Stomach (tissue), 9 donors: ENCODE data around the gene FAM24B. TPM values are rescaled to one million over a fixed set of nuclear protein-coding genes. Genes with fewer than 3 reads are reported as not detected.

Source experiments
- DNase-seq, 2 donors: peaks; one replicate each; pipeline versions ENCODE4 v3.0.0 to v3.0.0-alpha.2; 2013 to 2019
- H3K27ac ChIP-seq, 5 donors: fragments of 200-600 bp in 4 of 5; sonication (generic) in 4 of 5; one replicate each; pipeline ENCODE4 v1.5.1; 2013 to 2019; ENCODE audit warnings: mild to moderate bottlenecking in 1 of 5, moderate library complexity in 1 of 5
- H3K27me3 ChIP-seq, 3 donors: fragments of 200-600 bp; sonication (generic); one replicate each; pipeline ENCODE4 v1.5.1; 2017 to 2019; ENCODE audit warnings: mixed run types in 1 of 3
- H3K36me3 ChIP-seq, 4 donors: fragments of 200-600 bp; sonication (generic); 1 replicate in 3 of 4; 2 replicates in 1 of 4; pipeline ENCODE4 v1.5.1; 2016 to 2019
- H3K4me1 ChIP-seq, 4 donors: fragments of 200-600 bp; sonication (generic); one replicate each; pipeline ENCODE4 v1.5.1; 2016 to 2019
- H3K4me3 ChIP-seq, 4 donors: fragments of 200-600 bp; sonication (generic) in 3 of 4; one replicate each; pipeline ENCODE4 v1.5.1; 2016 to 2019; ENCODE audit warnings: mild to moderate bottlenecking in 1 of 4
- H3K9me3 ChIP-seq, 4 donors: fragments of 200-600 bp; sonication (generic); one replicate each; pipeline ENCODE4 v1.5.1; 2016 to 2019
- CTCF ChIP-seq, 7 experiments: fragments of 450-650 bp in 4 of 7; fragments of 200-600 bp in 3 of 7; sonication (generic) in 3 of 7; IDR thresholded peaks; one replicate each; pipeline ENCODE4 v1.5.1; 2016 to 2019; ENCODE audit warnings: antibody characterized with exemption in 7 of 7, control low read depth in 2 of 7, mild to moderate bottlenecking in 1 of 7
- EP300 ChIP-seq: sonication (generic); formaldehyde crosslinking; IDR thresholded peaks from one replicate; pipeline ENCODE4 v1.6.1; 2017; ENCODE audit warnings: antibody characterized with exemption
- POLR2A ChIP-seq, 4 donors: fragments of 450-650 bp; IDR thresholded peaks; one replicate each; pipeline ENCODE4 v1.6.1; 2016; ENCODE audit warnings: antibody characterized with exemption in 4 of 4, control low read depth in 2 of 4, mild to moderate bottlenecking in 1 of 4, moderate library complexity in 1 of 4
- POLR2AphosphoS5 ChIP-seq, 3 donors: sonication (generic); formaldehyde crosslinking; IDR thresholded peaks; one replicate each; pipeline ENCODE4 v1.6.1; 2016; ENCODE audit warnings: antibody characterized with exemption in 3 of 3
- WGBS, 5 donors: extraction: QIAGEN DNeasy Blood & Tissue Kit in 3 of 5; methylation state at CpG; one replicate each; pipeline versions ENCODE4 v1.1.5 to v1.1.7; 2013 to 2018; 5-methylcytosine and 5-hydroxymethylcytosine counted together
- intact Hi-C: fragments of 100-400 bp; cut with DNase I; formaldehyde crosslinking; loops from one replicate; pipeline ENCODE4 v1.15.1; 2023; ENCODE audit warnings: low total_unique reads
- polyA plus RNA-seq, 3 donors: library from polyadenylated mRNA; stranded (reverse); fragments of 200-250 nt; gene quantifications; one replicate each; pipeline ENCODE4 v1.2.3, GENCODE V29; 2013
- total RNA-seq, 5 donors: library from RNA; depleted of rRNA; stranded (reverse); fragments of >200 nt; gene quantifications; one replicate each; pipeline versions ENCODE4 v1.1.0 to v1.2.3, GENCODE V29; 2014 to 2016
- donor health status: healthy with polysubstance abuse.
- donor health status: Bipolar disorder and iron deficiency.
- donor health status: healthy.

Gene FAM24B
- total and polyA plus RNA-seq, 8 donors: 2.0 to 4.5 (median 3.4) TPM; not detected in 2

- Histone ChIP-seq H3K27me3 (peaks cover 0 to 10% (median 0%) of the 10 kb centered on the region in 3 donors), H3K4me1 (no peaks in the 10 kb centered on the region), H3K4me3 (no peak overlapping the region), H3K9me3 (no peaks in the 10 kb centered on the region), H3K36me3 (peaks cover 0 to 26% (median 19%) of the 10 kb centered on the region in 4 donors), H3K27ac (no peak overlapping the region)
- no peak for DNase-seq
- intact Hi-C loops: no loop called here
- no peak for TF ChIP-seq EP300
- 71 to 89% (median 88%) methylated on average over 1 of the region's 1 CpG for WGBS, 5 donors
Measured at GRCh38 chr10:122830965-122831353, 48.4 kb downstream of the FAM24B start.

- no peaks in the 10 kb centered on the region for H3K4me1 ChIP-seq
- WGBS, 5 donors: 90 to 95% (median 91%) methylated on average over 6 to 7 of the region's 7 CpGs
- no peak for DNase-seq
- no peak overlapping the region for H3K27ac ChIP-seq
- intact Hi-C loops: no loop called here
- H3K36me3 ChIP-seq: peaks cover 0 to 21% (median 18%) of the 10 kb centered on the region in 4 donors
- H3K27me3 ChIP-seq: peaks cover 0 to 10% (median 0%) of the 10 kb centered on the region in 3 donors
- no peaks in the 10 kb centered on the region for H3K9me3 ChIP-seq
- TF ChIP-seq EP300: no peak
- no peak for TF ChIP-seq CTCF (IDR thresholded peaks at IDR 0.05)
- no peak for TF ChIP-seq POLR2AphosphoS5 (IDR thresholded peaks at IDR 0.05)
- TF ChIP-seq POLR2A (IDR thresholded peaks at IDR 0.05): no peak
- H3K4me3 ChIP-seq: no peak overlapping the region
Measured at GRCh38 chr10:122830273-122830964, 49.0 kb downstream of the FAM24B start.

GRCh38 chr10:122829454-122829853, 49.9 kb downstream of the FAM24B start:
- Histone ChIP-seq H3K36me3 (peaks cover 0 to 13% (median 12%) of the 10 kb centered on the region in 4 donors), H3K27me3 (peaks cover 0 to 10% (median 0%) of the 10 kb centered on the region in 3 donors), H3K4me3 (no peak overlapping the region), H3K4me1 (no peaks in the 10 kb centered on the region), H3K27ac (no peak overlapping the region), H3K9me3 (no peaks in the 10 kb centered on the region)
- no peak for DNase-seq
- no peak for TF ChIP-seq POLR2A (IDR thresholded peaks at IDR 0.05)
- TF ChIP-seq EP300: no peak
- no peak for TF ChIP-seq CTCF (IDR thresholded peaks at IDR 0.05)
- no peak for TF ChIP-seq POLR2AphosphoS5 (IDR thresholded peaks at IDR 0.05)
- intact Hi-C loops: no loop called here
- 69 to 84% (median 75%) methylated on average over 4 to 8 of the region's 8 CpGs for WGBS, 5 donors

- Histone ChIP-seq H3K4me1 (no peaks in the 10 kb centered on the region), H3K4me3 (no peak overlapping the region), H3K27ac (no peak overlapping the region), H3K9me3 (no peaks in the 10 kb centered on the region), H3K36me3 (peaks cover 0 to 12% (median 9%) of the 10 kb centered on the region in 4 donors), H3K27me3 (peaks cover 0 to 10% (median 0%) of the 10 kb centered on the region in 3 donors)
- TF ChIP-seq POLR2A (IDR thresholded peaks at IDR 0.05) (no peak), EP300 (no peak), POLR2AphosphoS5 (IDR thresholded peaks at IDR 0.05) (no peak), CTCF (IDR thresholded peaks at IDR 0.05) (no peak)
- DNase-seq: no peak
- 84 to 92% (median 89%) methylated on average over 4 of the region's 4 CpGs for WGBS, 5 donors
- intact Hi-C loops: no loop called here
Measured at GRCh38 chr10:122828716-122829255, 50.6 kb downstream of the FAM24B start.

- WGBS, 5 donors: 82 to 90% (median 88%) methylated on average over 3 of the region's 3 CpGs
- Histone ChIP-seq H3K27ac (no peak overlapping the region), H3K4me3 (no peak overlapping the region), H3K36me3 (peaks cover 0 to 12% (median 6%) of the 10 kb centered on the region in 4 donors), H3K4me1 (no peaks in the 10 kb centered on the region), H3K9me3 (no peaks in the 10 kb centered on the region), H3K27me3 (peaks cover 0 to 13% (median 0%) of the 10 kb centered on the region in 3 donors)
- TF ChIP-seq POLR2AphosphoS5 (IDR thresholded peaks at IDR 0.05): no peak
- TF ChIP-seq POLR2A (IDR thresholded peaks at IDR 0.05): no peak
- no peak for TF ChIP-seq CTCF (IDR thresholded peaks at IDR 0.05)
- intact Hi-C loops: no loop called here
- DNase-seq: no peak
Measured at GRCh38 chr10:122827302-122827701, 52.1 kb downstream of the FAM24B start.
